GM23338 (cell line): ENCODE results near the gene MYO18A. TPM values are rescaled to one million over a fixed set of nuclear protein-coding genes. Genes with fewer than 3 reads are reported as not detected.

Experiments used
- ATAC-seq: fragments of 200-7000 bp; cut with Tn5 transposase; 3 replicates; pipeline ENCODE4 v1.9.1; 2020
- DNase-seq: peaks from one replicate; pipeline ENCODE4 v3.0.0-alpha.2; 2015; ENCODE audit warnings: low spot score
- H2AFZ ChIP-seq: fragments of 200-600 bp; sonication (generic); 2 replicates; pipeline ENCODE4 v1.8.0; 2016; ENCODE audit warnings: antibody characterized with exemption, mild to moderate bottlenecking, moderate library complexity
- H3F3A ChIP-seq: fragments of 200-600 bp; sonication (generic); replicated peaks from 2 replicates; pipeline ENCODE4 v1.8.0; 2017; ENCODE audit warnings: antibody characterized with exemption, mixed run types, low read depth
- H3K27ac ChIP-seq: fragments of 200-600 bp; sonication (generic); 2 replicates; pipeline ENCODE4 v1.6.1; 2016; ENCODE audit warnings: low read depth
- H3K27me3 ChIP-seq: fragments of 200-600 bp; sonication (generic); 2 replicates; pipeline ENCODE4 v1.8.0; 2016; ENCODE audit warnings: mild to moderate bottlenecking, mixed run types, moderate library complexity; ENCODE audit not compliant: insufficient read depth
- H3K36me3 ChIP-seq: fragments of 200-600 bp; sonication (generic); 2 replicates; pipeline ENCODE4 v1.8.0; 2016; ENCODE audit warnings: mild to moderate bottlenecking; ENCODE audit not compliant: insufficient read depth
- H3K4me1 ChIP-seq: fragments of 200-600 bp; sonication (generic); 2 replicates; pipeline ENCODE4 v1.8.0; 2016; ENCODE audit warnings: mild to moderate bottlenecking, moderate library complexity; ENCODE audit not compliant: insufficient read depth
- H3K4me2 ChIP-seq: fragments of 200-600 bp; sonication (generic); 2 replicates; pipeline ENCODE4 v1.7.1; 2017; ENCODE audit warnings: mixed run types
- H3K4me3 ChIP-seq: fragments of 200-600 bp; sonication (generic); 2 replicates; pipeline ENCODE4 v1.6.1; 2016; ENCODE audit warnings: mixed run types
- H3K79me2 ChIP-seq: fragments of 200-600 bp; sonication (generic); replicated peaks from 2 replicates; pipeline ENCODE4 v1.8.0; 2017; ENCODE audit warnings: mild to moderate bottlenecking; ENCODE audit not compliant: insufficient read depth
- H3K9me2 ChIP-seq: fragments of 200-600 bp; sonication (generic); 2 replicates; pipeline ENCODE4 v1.8.0; 2017; ENCODE audit not compliant: insufficient read depth
- H4K20me1 ChIP-seq: fragments of 200-600 bp; sonication (generic); replicated peaks from 2 replicates; pipeline ENCODE4 v1.8.0; 2017; ENCODE audit warnings: mild to moderate bottlenecking; ENCODE audit not compliant: insufficient read depth
- H3K27ac Mint-ChIP-seq: 2 replicates; pipeline ENCODE4 v1.8.0; 2020; ENCODE audit warnings: inconsistent platforms, mild to moderate bottlenecking, moderate library complexity, mixed read lengths
- H3K27me3 Mint-ChIP-seq: 3 replicates; pipeline ENCODE4 v1.8.0; 2022; ENCODE audit warnings: low read depth, mild to moderate bottlenecking, moderate library complexity, mixed read lengths, inconsistent platforms; ENCODE audit not compliant: insufficient read depth, poor library complexity
- H3K36me3 Mint-ChIP-seq: 3 replicates; pipeline ENCODE4 v1.8.0; 2021; ENCODE audit warnings: low read depth, mild to moderate bottlenecking, inconsistent platforms, moderate library complexity, mixed read lengths
- H3K4me1 Mint-ChIP-seq: 3 replicates; pipeline ENCODE4 v1.8.0; 2020; ENCODE audit warnings: mild to moderate bottlenecking, inconsistent platforms, mixed read lengths
- H3K4me3 Mint-ChIP-seq: 3 replicates; pipeline ENCODE4 v1.8.0; 2021; ENCODE audit warnings: moderate library complexity, mild to moderate bottlenecking, inconsistent platforms, mixed read lengths
- H3K9me3 Mint-ChIP-seq: 3 replicates; pipeline ENCODE4 v1.8.0; 2020; ENCODE audit warnings: moderate library complexity, mild to moderate bottlenecking, inconsistent platforms, mixed read lengths
- CREB1 ChIP-seq: fragments of 250-450 bp; sonication (Bioruptor Pico); IDR thresholded peaks from 2 replicates; pipeline ENCODE4 v1.5.0; 2020; ENCODE audit warnings: low read depth, mild to moderate bottlenecking, moderate library complexity
- CTCF ChIP-seq, 2 experiments: fragments of 200-600 bp in 1 of 2; sonication (generic) in 1 of 2; conservative IDR thresholded peaks; 2 replicates each; pipeline versions ENCODE4 v1.5.1 to v1.6.1; 2016 to 2017; ENCODE audit warnings: antibody characterized with exemption in 2 of 2, low read depth in 2 of 2, mild to moderate bottlenecking in 2 of 2, moderate library complexity in 1 of 2
- ETS1 ChIP-seq: IDR thresholded peaks from 2 replicates; pipeline ENCODE4 v1.6.1; 2016; ENCODE audit warnings: antibody characterized with exemption
- EZH2 ChIP-seq: fragments of 200-600 bp; sonication (generic); IDR thresholded peaks from one replicate; pipeline ENCODE4 v1.8.0; 2017; ENCODE audit warnings: antibody characterized with exemption, mild to moderate bottlenecking, low read depth; ENCODE audit not compliant: unreplicated experiment
- EZH2phosphoT487 ChIP-seq: fragments of 200-600 bp; sonication (generic); IDR thresholded peaks from one replicate; pipeline ENCODE4 v1.8.1; 2018; ENCODE audit warnings: antibody characterized with exemption; ENCODE audit not compliant: unreplicated experiment
- JUNB ChIP-seq: IDR thresholded peaks from one replicate; pipeline ENCODE4 v1.6.1; 2016; ENCODE audit warnings: antibody characterized with exemption; ENCODE audit not compliant: unreplicated experiment
- NANOG ChIP-seq: IDR thresholded peaks from 2 replicates; pipeline ENCODE4 v1.6.1; 2016; ENCODE audit warnings: antibody characterized with exemption, borderline replicate concordance
- POLR2AphosphoS5 ChIP-seq: IDR thresholded peaks from 2 replicates; pipeline ENCODE4 v1.6.1; 2016; ENCODE audit warnings: antibody characterized with exemption, low read depth
- REST ChIP-seq: IDR thresholded peaks from one replicate; pipeline ENCODE4 v1.6.1; 2018; ENCODE audit warnings: antibody characterized with exemption; ENCODE audit not compliant: unreplicated experiment
- STAT1 ChIP-seq: IDR thresholded peaks from one replicate; pipeline ENCODE4 v1.6.1; 2016; ENCODE audit warnings: antibody characterized with exemption; ENCODE audit not compliant: unreplicated experiment
- ZNF114 ChIP-seq: fragments of 250-450 bp; sonication (Bioruptor Pico); IDR thresholded peaks from 2 replicates; pipeline ENCODE4 v1.5.0; 2020; ENCODE audit warnings: mild to moderate bottlenecking, moderate library complexity
- ZNF331 ChIP-seq: fragments of 250-450 bp; sonication (Bioruptor Pico); IDR thresholded peaks from 2 replicates; pipeline ENCODE4 v1.5.0; 2020; ENCODE audit warnings: low read depth, mild to moderate bottlenecking, moderate library complexity
- ZNF462 ChIP-seq: fragments of 250-450 bp; sonication (Bioruptor Pico); IDR thresholded peaks from 2 replicates; pipeline ENCODE4 v1.5.0; 2020; ENCODE audit warnings: mild to moderate bottlenecking, moderate library complexity
- polyA plus RNA-seq: library from polyadenylated mRNA; unstranded; fragments of >200 nt; fragmentation: Nextera tagmentation; extraction: Ambion mirVana; gene quantifications from 2 replicates; pipeline ENCODE4 v1.2.1, GENCODE V29; 2016
- total RNA-seq: library from RNA; depleted of rRNA; stranded (reverse); fragments of >200 nt; shearing (Covaris generic); gene quantifications from 2 replicates; pipeline ENCODE4 v1.2.3, GENCODE V29; 2014

MYO18A gene
- total and polyA plus RNA-seq, 2 experiments from 2014 or later: 18.3 to 37.5 TPM

GRCh38 chr17:29063992-29064391, 116.2 kb downstream of the MYO18A start:
- no peaks in the 10 kb centered on the region for H4K20me1 ChIP-seq
- H3K27ac ChIP-seq: no peak overlapping the region
- no peak overlapping the region for H3K4me3 ChIP-seq
- TF ChIP-seq ETS1: no peak
- TF ChIP-seq JUNB: no peak
- no peak for TF ChIP-seq EZH2
- TF ChIP-seq STAT1: no peak
- no peak for TF ChIP-seq NANOG
- TF ChIP-seq EZH2phosphoT487: no peak
- no peak for TF ChIP-seq REST
- TF ChIP-seq ZNF114 (CRISPR knock-in tag): no peak
- TF ChIP-seq CTCF (conservative IDR thresholded peaks at IDR 0.05; ENCODE audit: low read depth in 2 of 2): no peak
- no peak for TF ChIP-seq ZNF331 (CRISPR knock-in tag)
- TF ChIP-seq CREB1 (CRISPR knock-in tag): no peak
- TF ChIP-seq POLR2AphosphoS5: no peak
- TF ChIP-seq ZNF462: no peak
- no peak overlapping the region for H3K4me2 ChIP-seq
- ATAC-seq (no peak), DNase-seq (no peak)
- H3K36me3 Mint-ChIP-seq: no peaks in the 10 kb centered on the region; the same call in 2 of the 3 replicates
- no peaks in the 10 kb centered on the region for H3K79me2 ChIP-seq
- H3K27me3 ChIP-seq: no peaks in the 10 kb centered on the region
- no peaks in the 10 kb centered on the region for H3K9me2 ChIP-seq
- no peaks in the 10 kb centered on the region; the same call in 2 of the 3 replicates for H3K9me3 Mint-ChIP-seq
- peaks cover 13% of the 10 kb centered on the region for H3K27me3 Mint-ChIP-seq
- H3F3A ChIP-seq: peaks cover 5% of the 10 kb centered on the region; the same call in 1 of the 2 replicates
- peaks cover 53% of the 10 kb centered on the region for H3K4me1 Mint-ChIP-seq
- no peaks in the 10 kb centered on the region for H3K36me3 ChIP-seq
- no peak overlapping the region for H3K27ac Mint-ChIP-seq
- H3K4me3 Mint-ChIP-seq: no peak overlapping the region
- H2AFZ ChIP-seq: no peak overlapping the region
- H3K4me1 ChIP-seq: peaks cover 34% of the 10 kb centered on the region
